ENCODE data around the gene TBCA. TPM values are rescaled to one million over a fixed set of nuclear protein-coding genes. Genes with fewer than 3 reads are reported as not detected.
A peak's percentile ranks its signal among the peaks of the same experiment; 100 is the strongest.

The TBCA gene
- total and polyA plus RNA-seq, 9 of the 15 experiments (the other 6 are each of a cell fraction or from before 2014, with no cell fraction given), result 164 to 661 (median 334) TPM

GRCh38 chr5:77775790-77776553 is at the start of gene TBCA (continued):
- TF ChIP-seq OTX1 (CRISPR knock-in tag; IDR thresholded peaks at IDR 0.05) (no peak), ZBTB7A (IDR thresholded peaks at IDR 0.05; ENCODE audit: borderline replicate concordance, control insufficient read depth, low read depth, low read length) (peak; percentile 72; the same call in 1 of the 2 replicates), POLR3A (IDR thresholded peaks at IDR 0.05; ENCODE audit: borderline replicate concordance, extremely low read depth, insufficient read depth, insufficient read length) (no peak)

- Histone ChIP-seq H3K9ac (ENCODE audit: insufficient read depth in 1 of 2, low read depth in 2 of 2, low read length in 2 of 2) (no peak overlapping the region), H3K27ac (ENCODE audit: extremely low read depth, low read depth, low read length) (no peak overlapping the region), H4K20me1 (replicated peaks; ENCODE audit: control insufficient read depth, insufficient read depth, low read length) (no peaks in the 10 kb centered on the region), H3K9me1 (ENCODE audit: control insufficient read depth, insufficient read depth, low read length) (no peaks in the 10 kb centered on the region), H2AFZ (ENCODE audit: low read depth, low read length) (no peak overlapping the region), H3K9me3 (replicated peaks; ENCODE audit: control insufficient read depth, insufficient read depth, low read depth, low read length) (no peaks in the 10 kb centered on the region), H3K4me2 (ENCODE audit: insufficient read depth, low read length) (no peak overlapping the region), H3K4me3 (no peak overlapping the region), H3K4me1 (replicated peaks in 1 of 2; ENCODE audit: control insufficient read depth in 2 of 2, insufficient read depth in 2 of 2, low read length in 2 of 2) (no peaks in the 10 kb centered on the region), H3K79me2 (ENCODE audit: control insufficient read depth, insufficient read depth, low read length) (no peaks in the 10 kb centered on the region), H3K36me3 (ENCODE audit: control insufficient read depth, insufficient read depth, low read length) (no peaks in the 10 kb centered on the region), H3K27me3 (ENCODE audit: control insufficient read depth in 2 of 2, insufficient read depth in 2 of 2, low read length in 2 of 2) (peaks cover 0 to 5% of the 10 kb centered on the region in 2 experiments; a peak in 4 of 5 replicates)
- ChIA-PET POLR2A (no interaction called here), CTCF (ENCODE audit: low intra/inter-chr PET ratio) (no interaction called here)
- 3% methylated on average over 2 of the region's 2 CpGs for WGBS (ENCODE audit: insufficient coverage, low coverage, missing lambda C conversion rate)
- FAIRE-seq, result no peak
- no TSS peak for BruUV-seq (replicated peaks)
- intact Hi-C loops (cut with micrococcal nuclease) (no loop called here), in situ Hi-C loops (cut with MboI) (no loop called here)
- TF ChIP-seq ZNF551 (CRISPR knock-in tag; IDR thresholded peaks at IDR 0.05), result no peak
- TF ChIP-seq POLR2G (IDR thresholded peaks at IDR 0.05; ENCODE audit: low read depth, low read length), result no peak
- TF ChIP-seq RBM34 (IDR thresholded peaks at IDR 0.05; ENCODE audit: borderline replicate concordance, insufficient read depth, low read length), result no peak
- TF ChIP-seq RCOR1 (IDR thresholded peaks at IDR 0.05; ENCODE audit: borderline replicate concordance in 1 of 2, low read depth in 2 of 2, low read length in 2 of 2), result no peak
- no peak for TF ChIP-seq FOXM1 (IDR thresholded peaks at IDR 0.05; ENCODE audit: low read depth)
- no peak for TF ChIP-seq FOXM1 (CRISPR knock-in tag; IDR thresholded peaks at IDR 0.05; ENCODE audit: low read depth)
- TF ChIP-seq DPF2 (IDR thresholded peaks at IDR 0.05), result no peak
- TF ChIP-seq GABPB1 (CRISPR knock-in tag; IDR thresholded peaks at IDR 0.05), result no peak
- no peak for TF ChIP-seq ZNF253 (CRISPR knock-in tag; conservative IDR thresholded peaks at IDR 0.05)
- TF ChIP-seq ZNF778 (CRISPR knock-in tag; IDR thresholded peaks at IDR 0.05), result no peak
- TF ChIP-seq ZBTB8A (IDR thresholded peaks at IDR 0.05; ENCODE audit: partially characterized antibody), result no peak
- no peak for TF ChIP-seq SPI1 (IDR thresholded peaks at IDR 0.05; ENCODE audit: borderline replicate concordance, low read depth, low read length)
- no peak for TF ChIP-seq NFRKB (IDR thresholded peaks at IDR 0.05; ENCODE audit: low read depth)
- no peak for TF ChIP-seq NRF1 (conservative IDR thresholded peaks at IDR 0.05 in 1 of 2, IDR thresholded peaks at IDR 0.05 in 1 of 2)
- TF ChIP-seq TCF15 (CRISPR knock-in tag; IDR thresholded peaks at IDR 0.05), result no peak
- no peak for TF ChIP-seq CBFA2T3 (IDR thresholded peaks at IDR 0.05)
- no peak for TF ChIP-seq SNAPC5 (CRISPR knock-in tag; IDR thresholded peaks at IDR 0.05)
- TF ChIP-seq RBM17 (IDR thresholded peaks at IDR 0.05; ENCODE audit: borderline replicate concordance, low read depth, low read length), result no peak
- no peak for TF ChIP-seq SAFB2 (IDR thresholded peaks at IDR 0.05; ENCODE audit: borderline replicate concordance, low read depth, low read length, severe bottlenecking)
- DNase-seq (ENCODE audit: extremely low read depth in 1 of 4, low spot score in 3 of 4), result no peak
- no peak for ATAC-seq
Measured at GRCh38 chr5:77824981-77825380, 48.8 kb upstream of the TBCA start.
